PC-3 (cell line): ENCODE results near the gene KLHL2. TPM values are rescaled to one million over a fixed set of nuclear protein-coding genes. Genes with fewer than 3 reads are reported as not detected.

Experiments used
- ATAC-seq: fragments of 200-7000 bp; cut with Tn5 transposase; 2 replicates; pipeline ENCODE4 v1.9.1; 2020; ENCODE audit warnings: mild to moderate bottlenecking, moderate library complexity
- BruUV-seq: library from RNA; stranded (reverse); fragments of 400-500 nt; replicated peaks from 2 replicates; lab custom pipeline; 2021; lab: Mats Ljungman, UMichigan
- CTCF ChIA-PET: fragments of 300-600 bp; sonication (Branson Sonifier 250); formaldehyde crosslinking; loops from one replicate; lab custom pipeline; 2022; ENCODE audit warnings: antibody characterized with exemption; lab: Charles Lee
- POLR2A ChIA-PET: fragments of 300-600 bp; sonication (Branson Sonifier 250); formaldehyde crosslinking; loops from one replicate; lab custom pipeline; 2022; ENCODE audit warnings: antibody characterized with exemption; ENCODE audit not compliant: unreplicated experiment; lab: Charles Lee
- DNase-seq: peaks from one replicate; pipeline ENCODE4 v3.0.0-alpha.2; 2015
- H2AFZ ChIP-seq: fragments of 300-600 bp; sonication (generic); 2 replicates; pipeline ENCODE4 v1.6.0; 2016; ENCODE audit warnings: antibody characterized with exemption, low read length
- H3F3A ChIP-seq: fragments of 300-600 bp; sonication (generic); one replicate; pipeline ENCODE4 v1.6.0; 2017; ENCODE audit warnings: antibody characterized with exemption, low read length, control low read depth, mild to moderate bottlenecking; ENCODE audit not compliant: unreplicated experiment
- H3K27ac ChIP-seq: fragments of 300-600 bp; sonication (generic); 2 replicates; pipeline ENCODE4 v1.5.1; 2016; ENCODE audit warnings: mild to moderate bottlenecking, low read length
- H3K27me3 ChIP-seq: fragments of 300-600 bp; sonication (generic); 2 replicates; pipeline ENCODE4 v1.6.1; 2016; ENCODE audit warnings: low read length, mixed read lengths
- H3K36me3 ChIP-seq: fragments of 300-600 bp; sonication (generic); 2 replicates; pipeline ENCODE4 v1.6.1; 2016; ENCODE audit warnings: low read depth, mixed run types, low read length, mixed read lengths
- H3K4me1 ChIP-seq: fragments of 300-600 bp; sonication (generic); 2 replicates; pipeline ENCODE4 v1.5.1; 2016; ENCODE audit warnings: low read length; ENCODE audit not compliant: insufficient read depth
- H3K4me2 ChIP-seq: fragments of 300-600 bp; sonication (generic); 2 replicates; pipeline ENCODE4 v1.6.0; 2016; ENCODE audit warnings: low read length
- H3K4me3 ChIP-seq: fragments of 300-600 bp; sonication (generic); 2 replicates; pipeline ENCODE4 v1.5.1; 2016; ENCODE audit warnings: mild to moderate bottlenecking, low read length, mixed read lengths
- H3K79me2 ChIP-seq: fragments of 300-600 bp; sonication (generic); 2 replicates; pipeline ENCODE4 v1.6.1; 2017; ENCODE audit warnings: low read length, mixed read lengths
- H3K9ac ChIP-seq: fragments of 300-600 bp; sonication (generic); 2 replicates; pipeline ENCODE4 v1.6.0; 2016; ENCODE audit warnings: mild to moderate bottlenecking, low read length
- H3K9me2 ChIP-seq: fragments of 300-600 bp; sonication (generic); replicated peaks from 2 replicates; pipeline ENCODE4 v1.6.1; 2016; ENCODE audit warnings: mixed run types, low read length, mixed read lengths
- H3K9me3 ChIP-seq: fragments of 300-600 bp; sonication (generic); 2 replicates; pipeline ENCODE4 v1.6.1; 2016; ENCODE audit warnings: low read length, mixed read lengths
- H4K20me1 ChIP-seq: fragments of 300-600 bp; sonication (generic); 2 replicates; pipeline ENCODE4 v1.6.1; 2016; ENCODE audit warnings: low read length, mixed read lengths
- CTCF ChIP-seq: fragments of 300-600 bp; sonication (generic); conservative IDR thresholded peaks from 2 replicates; pipeline ENCODE4 v1.5.1; 2017; ENCODE audit warnings: antibody characterized with exemption, low read depth, mild to moderate bottlenecking, low read length
- EZH2 ChIP-seq: fragments of 300-600 bp; sonication (generic); IDR thresholded peaks from one replicate; pipeline ENCODE4 v1.6.1; 2017; ENCODE audit warnings: antibody characterized with exemption, mild to moderate bottlenecking, low read length; ENCODE audit not compliant: unreplicated experiment
- EZH2phosphoT487 ChIP-seq: fragments of 300-600 bp; sonication (generic); IDR thresholded peaks from 2 replicates; pipeline ENCODE4 v1.6.1; 2018; ENCODE audit warnings: mild to moderate bottlenecking, antibody characterized with exemption, low read length, borderline replicate concordance
- intact Hi-C: fragments of 100-400 bp; cut with micrococcal nuclease; formaldehyde crosslinking; loops from 2 replicates; pipeline ENCODE4 v1.9.0; 2023
- total RNA-seq: library from RNA; depleted of rRNA; stranded (reverse); fragments of >200 nt; gene quantifications from 2 replicates; pipeline ENCODE4 v1.2.3, GENCODE V29; 2014

Gene KLHL2
- total RNA-seq, 1 experiment from 2014 or later: 10.0 TPM

GRCh38 chr4:165294907-165295306 is 87.5 kb downstream of the KLHL2 start:
- no peak for TF ChIP-seq EZH2
- no peak for TF ChIP-seq CTCF
- TF ChIP-seq EZH2phosphoT487: no peak
- Histone ChIP-seq H3K4me1 (no peaks in the 10 kb centered on the region), H4K20me1 (no peaks in the 10 kb centered on the region), H3K27me3 (no peaks in the 10 kb centered on the region), H3K79me2 (no peaks in the 10 kb centered on the region), H3K4me2 (no peak overlapping the region), H3K27ac (no peak overlapping the region), H3K4me3 (no peak overlapping the region), H3K9me3 (no peaks in the 10 kb centered on the region), H3K9me2 (no peaks in the 10 kb centered on the region), H2AFZ (no peak overlapping the region), H3K36me3 (no peaks in the 10 kb centered on the region; the same call in 1 of the 2 replicates), H3K9ac (no peak overlapping the region), H3F3A (no peaks in the 10 kb centered on the region)
- CTCF ChIA-PET: no interaction called here
- no TSS peak for BruUV-seq
- DNase-seq (no peak), ATAC-seq (no peak)
- POLR2A ChIA-PET: no interaction called here
- intact Hi-C loops: no loop called here

- no peak overlapping the region for H3K27ac ChIP-seq
- no peak for TF ChIP-seq EZH2phosphoT487
- no peak for TF ChIP-seq EZH2
- TF ChIP-seq CTCF: no peak
- no peaks in the 10 kb centered on the region for H4K20me1 ChIP-seq
- no peak overlapping the region for H3K4me2 ChIP-seq
- no peak for ATAC-seq
- H3K9me2 ChIP-seq: no peaks in the 10 kb centered on the region
- ChIA-PET POLR2A (no interaction called here), CTCF (no interaction called here)
- H3F3A ChIP-seq: no peaks in the 10 kb centered on the region
- H3K4me3 ChIP-seq: no peak overlapping the region
- intact Hi-C loops: no loop called here
- H2AFZ ChIP-seq: no peak overlapping the region
- H3K79me2 ChIP-seq: no peaks in the 10 kb centered on the region
- DNase-seq: no peak
- H3K27me3 ChIP-seq: no peaks in the 10 kb centered on the region
- H3K4me1 ChIP-seq: no peaks in the 10 kb centered on the region
- no peaks in the 10 kb centered on the region for H3K9me3 ChIP-seq
- no TSS peak for BruUV-seq
- no peak overlapping the region for H3K9ac ChIP-seq
- H3K36me3 ChIP-seq: no peaks in the 10 kb centered on the region; the same call in 1 of the 2 replicates
Observed at GRCh38 chr4:165297626-165298025, 90.3 kb downstream of the KLHL2 start.

GRCh38 chr4:165299399-165300060 is 92.2 kb downstream of the KLHL2 start:
- no peaks in the 10 kb centered on the region for H3K79me2 ChIP-seq
- CTCF ChIA-PET: no interaction called here

More at GRCh38 chr4:165299399-165300060, 92.2 kb downstream of the KLHL2 start:
- Histone ChIP-seq H4K20me1 (no peaks in the 10 kb centered on the region), H3K9me2 (no peaks in the 10 kb centered on the region), H3K9me3 (no peaks in the 10 kb centered on the region), H3K9ac (no peak overlapping the region), H3K4me3 (no peak overlapping the region), H2AFZ (no peak overlapping the region), H3F3A (no peaks in the 10 kb centered on the region), H3K36me3 (no peaks in the 10 kb centered on the region; the same call in 1 of the 2 replicates), H3K27ac (no peak overlapping the region), H3K27me3 (no peaks in the 10 kb centered on the region), H3K4me1 (no peaks in the 10 kb centered on the region), H3K4me2 (no peak overlapping the region)
- BruUV-seq: no TSS peak
- intact Hi-C loops: no loop called here
- no peak for DNase-seq
- no peak for TF ChIP-seq CTCF
- no peak for TF ChIP-seq EZH2
- no peak for TF ChIP-seq EZH2phosphoT487
- no peak for ATAC-seq
- POLR2A ChIA-PET: no interaction called here
